H7 (cell line): ENCODE results near the gene ASXL1. TPM values are rescaled to one million over a fixed set of nuclear protein-coding genes. Genes with fewer than 3 reads are reported as not detected.
"Not testable (repeated sequence)": the region's sequence is repeated elsewhere in the genome, so short reads cannot be mapped to it uniquely, and the experiment has no call there.

Source experiments
- DNase-seq: peaks from one replicate; pipeline ENCODE4 v3.0.0; 2012
- H3K27me3 ChIP-seq: 2 replicates; pipeline ENCODE4 v1.6.0; 2011; ENCODE audit warnings: mild to moderate bottlenecking, low read length; ENCODE audit not compliant: control insufficient read depth, insufficient read depth
- H3K36me3 ChIP-seq: replicated peaks from 2 replicates; pipeline ENCODE4 v1.5.1; 2011; ENCODE audit warnings: low read length; ENCODE audit not compliant: control insufficient read depth, insufficient read depth
- H3K4me3 ChIP-seq: 2 replicates; pipeline ENCODE4 v1.5.1; 2011; ENCODE audit warnings: low read depth, mild to moderate bottlenecking, control low read depth, low read length, moderate library complexity; ENCODE audit not compliant: insufficient read depth
- total RNA-seq: library from RNA; depleted of rRNA; stranded (reverse); fragments of >200 nt; shearing (Covaris generic); gene quantifications from 2 replicates; pipeline ENCODE4 v1.2.3, GENCODE V29; 2014

ASXL1 gene
- total RNA-seq, 1 experiment from 2014 or later = 14.3 TPM

DNA sequence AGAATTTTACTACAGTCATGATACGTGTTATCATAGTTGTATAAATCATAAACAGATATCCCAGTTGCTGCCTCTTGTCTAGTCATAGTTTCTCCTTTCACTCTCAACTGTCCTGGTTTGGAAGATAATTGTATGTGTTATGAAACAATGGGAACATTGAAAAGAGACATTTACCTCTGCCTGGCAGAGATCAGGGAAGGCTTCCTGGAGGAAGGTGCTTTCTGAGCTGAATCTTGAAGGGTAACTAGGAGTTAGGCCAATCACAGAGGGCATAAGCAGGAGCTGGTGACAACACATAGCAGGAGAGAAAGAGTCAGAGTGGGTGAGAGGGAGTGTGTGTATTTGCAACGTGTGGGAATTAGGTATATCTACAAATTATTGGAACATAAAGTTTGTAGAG, 5.4 kb downstream of the ASXL1 start:
- DNase-seq = no peak
- H3K4me3 ChIP-seq = no peak overlapping the region
- no peaks in the 10 kb centered on the region for H3K36me3 ChIP-seq
- H3K27me3 ChIP-seq = peaks cover 21% of the 10 kb centered on the region

DNA sequence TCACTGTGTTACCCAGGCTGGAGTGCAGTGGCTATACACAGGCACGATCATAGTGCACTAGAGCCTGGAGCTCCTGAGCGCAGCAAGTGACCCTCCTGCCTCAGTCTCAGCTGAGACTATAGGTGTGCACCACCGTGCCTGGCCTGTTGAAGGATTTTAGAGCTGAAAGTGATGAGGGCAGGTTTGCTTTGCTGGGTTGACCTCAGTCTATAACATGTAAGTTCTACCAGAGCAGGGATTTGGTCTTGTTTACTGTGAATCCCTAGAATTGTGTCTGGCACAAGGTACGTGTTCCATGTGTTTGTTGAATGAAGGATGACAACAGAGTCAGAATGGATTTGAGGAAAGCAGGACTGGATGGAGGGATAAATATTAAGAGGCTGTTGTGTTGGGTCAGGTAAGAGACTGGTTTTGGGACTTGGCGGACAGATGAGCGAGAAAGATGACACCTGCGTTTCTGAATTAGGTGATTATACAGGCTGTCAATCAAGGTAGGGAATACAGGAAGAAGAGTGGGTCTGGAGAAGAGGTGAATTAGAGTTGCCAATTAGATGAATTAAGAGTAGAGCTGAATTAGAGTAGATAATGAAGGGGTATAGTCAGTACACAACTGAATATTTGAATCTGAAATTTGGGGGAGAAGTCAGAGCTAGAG, 6.5 kb downstream of the ASXL1 start:
- no peak for DNase-seq
- no peak overlapping the region for H3K4me3 ChIP-seq
- H3K27me3 ChIP-seq = peaks cover 19% of the 10 kb centered on the region
- no peaks in the 10 kb centered on the region for H3K36me3 ChIP-seq

DNA sequence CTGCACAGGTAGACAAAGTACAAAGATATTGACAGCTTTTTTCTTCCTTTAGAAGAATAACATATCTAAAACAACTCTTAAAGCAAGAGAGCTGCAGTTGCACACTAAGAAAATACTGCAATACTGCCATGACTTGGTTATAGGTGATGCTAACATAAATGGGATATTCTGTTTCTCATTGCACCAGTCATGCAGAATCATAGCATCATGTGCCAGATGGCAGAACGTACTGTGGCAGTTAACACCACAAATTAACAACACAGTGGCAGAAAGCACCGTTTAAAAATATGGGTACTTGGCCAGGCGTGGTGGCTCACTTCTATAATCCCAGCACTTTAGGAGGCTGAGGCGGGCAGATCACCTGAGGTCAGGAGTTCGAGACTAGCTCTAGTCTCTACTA, 7.4 kb downstream of the ASXL1 start:
- Histone ChIP-seq H3K36me3 (no peaks in the 10 kb centered on the region), H3K4me3 (no peak overlapping the region), H3K27me3 (peaks cover 11% of the 10 kb centered on the region; the same call in 1 of the 2 replicates)
- DNase-seq = no peak

DNA sequence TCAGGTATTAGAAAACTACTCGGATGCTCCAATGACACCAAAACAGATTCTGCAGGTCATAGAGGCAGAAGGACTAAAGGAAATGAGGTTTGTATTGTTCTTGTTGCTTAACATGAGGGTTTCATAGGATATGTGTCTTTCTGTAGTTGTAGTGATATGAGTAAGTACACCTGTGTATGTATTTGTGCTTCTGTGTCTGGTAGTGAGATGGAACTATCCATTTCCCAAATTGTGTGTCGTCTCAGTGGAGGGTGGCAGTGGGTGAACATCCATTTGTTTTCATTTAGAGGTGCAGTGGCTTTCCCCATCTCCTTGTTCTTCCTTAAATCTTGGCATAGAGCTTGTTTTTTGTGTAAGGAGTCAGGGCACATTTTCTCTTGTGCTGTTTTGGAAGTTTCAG, 8.2 kb downstream of the ASXL1 start:
- Histone ChIP-seq H3K4me3 (no peak overlapping the region), H3K27me3 (peaks cover 5% of the 10 kb centered on the region; the same call in 1 of the 2 replicates), H3K36me3 (no peaks in the 10 kb centered on the region)
- no peak for DNase-seq

DNA sequence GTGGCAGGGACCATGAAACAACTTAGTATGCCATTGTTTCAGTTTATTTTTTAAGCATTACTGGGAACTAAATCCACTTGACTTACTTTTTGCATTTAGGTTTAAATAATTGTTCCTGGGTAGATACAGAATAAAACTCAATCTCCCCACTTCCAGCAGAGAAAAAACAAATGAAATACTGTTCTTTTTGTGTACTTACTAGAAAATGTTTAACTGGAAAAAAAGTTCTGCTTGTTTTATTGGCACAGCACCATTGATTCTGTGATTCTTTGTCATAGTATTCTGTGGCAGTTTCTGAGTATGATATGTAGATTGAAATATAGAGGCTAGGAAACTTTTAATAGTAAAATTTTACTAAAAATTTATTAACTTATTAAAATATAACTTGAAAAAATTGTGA, 10.2 kb downstream of the ASXL1 start:
- Histone ChIP-seq H3K4me3 (no peak overlapping the region), H3K36me3 (no peaks in the 10 kb centered on the region), H3K27me3 (peaks cover 2% of the 10 kb centered on the region; the same call in 1 of the 2 replicates)
- DNase-seq = no peak

DNA sequence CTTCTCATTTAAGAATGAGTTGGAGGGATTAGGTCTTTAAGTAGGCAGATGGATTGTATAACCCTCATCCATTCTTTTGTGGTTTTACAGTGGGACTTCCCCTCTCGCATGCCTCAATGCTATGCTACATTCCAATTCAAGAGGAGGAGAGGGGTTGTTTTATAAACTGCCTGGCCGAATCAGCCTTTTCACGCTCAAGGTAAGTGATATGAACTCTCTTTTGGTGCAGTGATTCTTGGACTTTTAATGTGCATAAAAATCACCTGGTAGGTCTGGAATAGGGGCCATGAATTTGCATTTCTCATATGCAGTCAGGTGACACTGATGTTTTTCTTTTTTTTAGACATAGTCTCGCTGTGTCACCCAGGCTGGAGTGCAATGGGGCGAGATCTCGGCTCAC, 10.8 kb downstream of the ASXL1 start:
- DNase-seq = peak; percentile 58
- H3K36me3 ChIP-seq = no peaks in the 10 kb centered on the region
- H3K4me3 ChIP-seq = no peak overlapping the region
- H3K27me3 ChIP-seq = no peaks in the 10 kb centered on the region

DNA sequence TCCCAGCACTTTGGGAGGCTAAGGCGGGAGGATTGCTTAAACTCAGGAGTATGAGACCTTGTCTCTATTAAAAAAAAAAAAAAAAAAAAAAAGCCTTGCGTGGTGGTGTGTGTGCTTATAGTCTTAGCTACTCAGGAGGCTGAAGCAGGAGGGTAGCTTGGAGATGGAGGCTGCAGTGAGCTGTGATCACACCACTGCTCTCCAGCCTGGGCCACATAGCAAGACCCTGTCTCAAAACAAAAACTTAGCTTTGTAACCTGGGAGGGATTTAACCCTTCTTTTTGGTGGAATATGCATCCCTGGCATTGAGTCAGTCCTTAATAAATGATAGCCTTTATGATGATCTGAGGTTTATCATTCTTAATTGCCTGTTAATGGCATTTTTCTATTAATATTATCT, 12.8 kb downstream of the ASXL1 start:
- Histone ChIP-seq H3K4me3 (no peak overlapping the region), H3K27me3 (no peaks in the 10 kb centered on the region), H3K36me3 (no peaks in the 10 kb centered on the region)
- no peak for DNase-seq

DNA sequence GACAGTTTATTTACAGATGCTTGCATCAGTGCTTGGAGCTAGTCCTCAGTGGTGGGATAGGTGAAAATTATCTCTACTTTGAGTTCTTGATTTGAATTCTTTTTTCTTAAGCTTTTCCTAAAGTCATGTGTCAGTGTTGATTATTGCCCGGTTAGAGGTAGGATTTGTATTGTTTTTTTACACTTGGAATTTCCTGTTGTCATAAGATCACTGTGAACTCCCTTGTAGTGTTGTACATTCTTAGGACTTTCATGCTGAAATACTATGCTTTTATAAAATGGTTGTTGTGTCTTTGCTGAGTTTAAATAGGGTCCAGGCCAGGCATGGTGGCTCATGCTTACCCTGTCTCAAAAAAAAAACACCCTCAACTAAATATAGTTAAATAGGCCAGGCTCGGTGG, 20.3 kb downstream of the ASXL1 start:
- no peak for DNase-seq
- no peaks in the 10 kb centered on the region for H3K36me3 ChIP-seq
- no peak overlapping the region for H3K4me3 ChIP-seq
- no peaks in the 10 kb centered on the region for H3K27me3 ChIP-seq

DNA sequence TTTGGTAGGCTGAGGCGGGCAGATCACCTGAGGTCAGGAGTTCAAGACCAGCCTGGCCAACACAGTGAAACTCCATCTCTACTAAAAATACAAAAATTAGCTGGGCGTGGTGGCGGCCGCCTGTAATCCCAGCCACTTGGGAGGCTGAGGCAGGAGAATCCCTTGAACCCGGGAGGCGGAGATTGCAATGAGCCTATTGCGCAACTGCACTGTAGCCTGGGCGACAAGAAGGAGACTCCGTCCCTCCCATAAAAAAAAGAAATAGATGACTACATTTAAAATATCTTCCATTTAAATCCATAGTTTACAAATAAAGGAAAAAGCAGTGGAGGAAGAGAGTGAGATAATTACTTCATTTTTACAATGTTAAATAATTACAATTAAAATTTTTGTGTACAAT, 21.9 kb downstream of the ASXL1 start:
- DNase-seq, H3K4me3 ChIP-seq, H3K36me3 ChIP-seq, H3K27me3 ChIP-seq: not testable (repeated sequence)

DNA sequence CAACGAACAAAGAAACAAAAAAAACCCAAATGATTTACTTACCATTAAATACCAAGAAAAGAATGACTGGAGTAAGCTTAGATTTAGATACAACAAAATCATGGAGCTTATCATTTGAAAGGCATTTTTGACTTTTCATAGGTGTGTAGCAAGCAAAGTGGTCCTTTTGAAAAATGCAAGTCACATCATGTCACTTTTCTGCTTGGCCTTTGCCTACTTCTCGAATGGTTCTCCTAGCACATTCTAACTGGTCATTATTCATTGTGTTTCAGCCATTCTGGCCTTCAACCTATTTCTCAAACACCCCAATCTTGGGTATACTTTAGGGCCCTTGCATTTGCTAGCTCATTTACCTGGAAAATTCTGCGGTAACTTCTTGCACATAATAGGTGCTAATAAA, 22.6 kb downstream of the ASXL1 start:
- no peak overlapping the region for H3K4me3 ChIP-seq
- H3K27me3 ChIP-seq = no peaks in the 10 kb centered on the region
- no peak for DNase-seq
- H3K36me3 ChIP-seq = no peaks in the 10 kb centered on the region

DNA sequence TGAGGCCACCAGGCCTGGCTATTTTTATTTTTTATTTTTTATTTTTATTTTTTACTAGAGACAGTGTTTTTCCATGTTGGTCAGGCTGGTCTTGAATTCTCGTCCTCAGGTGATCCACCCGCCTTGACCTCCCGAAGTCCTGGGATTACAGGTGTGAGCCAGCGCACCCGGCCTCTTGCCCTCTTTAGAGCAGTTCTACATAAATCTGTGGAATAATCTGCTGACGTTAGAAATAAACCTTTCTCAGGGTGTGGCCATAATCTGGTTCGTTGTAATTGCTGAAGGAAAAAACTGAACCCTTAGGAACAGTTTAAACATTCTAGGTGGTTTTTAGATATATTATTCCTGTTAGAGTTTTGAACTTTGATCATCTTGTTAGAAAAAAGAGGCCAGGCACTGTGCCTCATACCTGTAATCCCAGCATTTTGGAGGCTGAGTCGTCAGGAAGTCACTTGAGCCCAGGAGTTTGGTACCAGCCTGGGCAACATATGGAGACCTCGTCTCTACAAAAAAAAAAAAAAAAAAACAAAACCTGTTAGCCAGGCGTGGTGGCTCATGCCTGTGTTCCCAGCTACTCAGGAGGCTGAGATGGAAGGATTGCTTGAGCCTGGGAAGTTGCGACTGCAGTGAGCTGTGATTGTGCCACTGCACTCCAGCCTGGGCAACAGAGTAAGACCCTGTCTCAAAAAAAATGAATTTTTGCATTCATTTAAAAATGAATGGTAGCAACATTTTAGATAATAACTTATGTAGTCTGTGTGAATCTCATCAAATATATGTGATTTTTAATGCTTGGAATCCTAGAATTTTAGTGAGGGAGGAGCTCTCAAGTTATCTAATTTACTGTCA, 24.2 kb downstream of the ASXL1 start:
- Histone ChIP-seq H3K27me3 (no peaks in the 10 kb centered on the region), H3K4me3 (no peak overlapping the region), H3K36me3 (no peaks in the 10 kb centered on the region)
- DNase-seq = no peak

DNA sequence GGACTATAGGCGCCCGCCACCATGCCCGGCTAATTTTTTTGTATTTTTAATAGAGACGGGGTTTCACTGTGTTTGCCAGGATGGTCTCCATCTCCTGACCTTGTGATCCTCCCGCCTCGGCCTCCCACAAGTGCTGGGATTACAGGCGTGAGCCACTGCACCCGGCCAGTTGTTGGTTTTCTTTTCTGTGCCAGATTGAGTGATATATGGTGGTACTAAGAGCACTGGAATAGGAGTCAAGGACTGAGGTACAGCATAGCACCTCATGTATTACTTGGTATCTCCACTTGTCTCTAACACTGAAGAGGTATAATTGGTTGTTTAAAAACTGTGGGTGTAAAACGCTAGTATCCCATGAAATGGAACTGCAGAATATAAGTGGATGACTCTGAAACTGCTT, 25.3 kb downstream of the ASXL1 start:
- not testable (repeated sequence) for H3K36me3 ChIP-seq, DNase-seq, H3K4me3 ChIP-seq, H3K27me3 ChIP-seq

DNA sequence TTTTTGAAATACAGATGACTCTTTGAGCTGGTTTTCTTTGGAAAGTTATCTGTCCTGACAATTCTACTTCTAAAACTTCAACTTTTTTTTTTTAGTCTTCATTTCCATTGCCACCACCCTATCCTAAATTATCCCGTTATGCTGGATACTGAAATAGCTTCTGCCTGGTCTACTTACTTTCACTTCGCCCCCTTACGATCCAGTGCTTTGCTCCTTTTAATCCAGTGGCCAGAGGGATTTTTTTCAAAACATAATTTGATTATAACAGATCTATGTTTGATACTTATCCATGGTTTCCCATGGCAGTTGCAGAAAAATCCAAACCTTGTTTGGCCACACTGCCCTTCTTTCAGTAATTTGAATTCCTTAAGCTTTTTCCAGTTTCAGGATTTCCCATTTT, 27.4 kb downstream of the ASXL1 start:
- no peak for DNase-seq
- Histone ChIP-seq H3K27me3 (no peaks in the 10 kb centered on the region), H3K4me3 (no peak overlapping the region), H3K36me3 (no peaks in the 10 kb centered on the region)

DNA sequence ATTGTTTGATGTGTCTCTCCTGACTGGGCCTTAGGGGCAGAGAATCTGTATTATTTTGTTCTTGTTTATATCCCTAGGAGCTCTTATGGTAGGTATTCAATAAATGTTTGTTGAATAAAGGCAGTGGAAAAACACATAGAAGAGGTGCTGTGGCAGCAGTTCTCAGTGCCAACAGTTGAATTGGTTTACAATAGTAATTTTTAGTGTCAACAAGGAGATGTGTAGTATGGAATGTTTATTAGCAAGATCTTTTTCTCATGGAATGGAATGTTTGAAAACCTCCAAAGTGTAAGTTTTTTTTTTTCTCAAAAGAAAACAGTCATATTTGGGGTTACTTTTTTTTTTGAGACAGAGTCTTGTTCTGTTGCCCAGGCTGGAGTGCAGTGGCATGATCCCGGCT, 28.0 kb downstream of the ASXL1 start:
- no peaks in the 10 kb centered on the region for H3K27me3 ChIP-seq
- no peak for DNase-seq
- H3K36me3 ChIP-seq = no peaks in the 10 kb centered on the region
- no peak overlapping the region for H3K4me3 ChIP-seq

DNA sequence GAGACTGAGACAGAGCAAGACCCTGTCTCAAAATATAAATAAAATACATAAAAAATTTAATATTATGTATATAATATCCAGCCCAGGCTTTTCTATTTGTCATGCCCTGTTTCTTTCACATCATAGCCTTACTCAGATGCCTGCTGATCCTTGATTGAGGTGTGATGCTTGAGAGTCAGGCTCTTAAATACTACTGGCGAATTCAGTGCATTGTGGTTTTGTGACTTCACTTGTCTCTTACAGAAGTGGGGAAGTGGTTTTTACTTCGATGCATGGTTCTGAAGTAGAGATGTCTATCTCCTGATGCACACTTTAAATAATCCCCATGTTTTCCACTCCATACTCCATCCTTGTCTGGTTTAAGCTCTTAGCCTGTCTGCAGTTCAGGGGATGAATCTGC, 29.1 kb downstream of the ASXL1 start:
- H3K36me3 ChIP-seq = no peaks in the 10 kb centered on the region
- H3K4me3 ChIP-seq = no peak overlapping the region
- no peak for DNase-seq
- H3K27me3 ChIP-seq = no peaks in the 10 kb centered on the region
